Measurements from ENCODE around the gene AFMID.
"Not testable (repeated sequence)": the region's sequence is repeated elsewhere in the genome, so short reads cannot be mapped to it uniquely, and the experiment has no call there.

Gene AFMID, protein sequence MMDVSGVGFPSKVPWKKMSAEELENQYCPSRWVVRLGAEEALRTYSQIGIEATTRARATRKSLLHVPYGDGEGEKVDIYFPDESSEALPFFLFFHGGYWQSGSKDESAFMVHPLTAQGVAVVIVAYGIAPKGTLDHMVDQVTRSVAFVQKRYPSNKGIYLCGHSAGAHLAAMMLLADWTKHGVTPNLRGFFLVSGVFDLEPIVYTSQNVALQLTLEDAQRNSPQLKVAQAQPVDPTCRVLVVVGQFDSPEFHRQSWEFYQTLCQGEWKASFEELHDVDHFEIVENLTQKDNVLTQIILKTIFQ

DNA sequence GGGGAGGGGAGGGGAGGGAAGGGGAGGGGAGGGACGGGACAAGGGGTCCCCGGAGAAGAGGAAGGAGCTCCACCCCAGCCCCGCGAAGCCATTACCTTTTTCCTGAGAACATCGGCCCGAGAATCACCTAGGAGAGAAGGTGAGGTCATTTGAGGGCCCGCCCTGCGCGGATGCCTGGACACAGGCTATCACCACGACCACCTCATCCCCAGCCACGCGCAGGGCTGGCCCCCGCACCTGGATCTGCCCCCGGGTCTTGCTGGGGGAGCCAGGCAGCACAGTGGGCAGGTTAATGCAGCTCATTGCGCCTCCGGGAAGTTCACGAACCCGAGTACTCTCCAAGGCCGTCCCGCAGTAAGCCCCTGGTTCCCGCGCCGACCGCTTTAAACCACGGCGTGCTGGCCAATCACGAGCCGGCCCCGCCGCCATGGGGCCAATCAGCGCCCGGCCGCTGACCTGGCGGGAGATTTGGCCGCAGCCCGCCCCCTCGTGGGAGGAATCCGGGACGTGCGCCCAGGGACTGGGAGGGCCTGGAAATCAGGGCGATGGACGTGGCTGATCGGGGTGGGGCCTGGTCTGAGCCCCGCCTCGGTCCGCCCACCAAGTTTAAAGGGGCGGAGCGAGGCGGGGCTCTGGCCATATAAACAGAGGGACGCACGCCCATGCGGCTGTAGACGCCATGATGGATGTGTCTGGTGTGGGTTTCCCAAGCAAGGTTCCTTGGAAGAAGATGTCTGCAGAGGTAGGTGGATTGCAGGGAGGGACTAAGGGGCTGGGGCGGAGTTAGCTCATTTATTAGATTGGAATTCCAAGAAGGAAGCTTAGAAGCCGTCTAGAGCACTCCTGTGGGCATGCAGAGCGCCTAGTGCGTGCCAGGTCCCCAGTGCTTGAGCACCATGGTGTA is at the start of gene AFMID, which contains the start of gene TK1:
Gene AFMID, plus strand, starts transcription at position 671 of the 904 bp plus-strand sequence. Its CDS starts 9 bp downstream, at position 680.
Gene TK1, minus strand, starts transcription at position 361 of the 904 bp plus-strand sequence. Its CDS starts 58 bp downstream, at position 303.
- DNase-seq = peak; percentile 98

GRCh38 chr17:78137392-78138203 is 49.6 kb upstream of the AFMID start:
- peak; percentile 70 for DNase-seq

GRCh38 chr17:78138204-78139060 is 48.7 kb upstream of the AFMID start:
- no peak for DNase-seq

GRCh38 chr17:78139861-78140168 is 47.3 kb upstream of the AFMID start:
- not testable (repeated sequence) for DNase-seq

DNA sequence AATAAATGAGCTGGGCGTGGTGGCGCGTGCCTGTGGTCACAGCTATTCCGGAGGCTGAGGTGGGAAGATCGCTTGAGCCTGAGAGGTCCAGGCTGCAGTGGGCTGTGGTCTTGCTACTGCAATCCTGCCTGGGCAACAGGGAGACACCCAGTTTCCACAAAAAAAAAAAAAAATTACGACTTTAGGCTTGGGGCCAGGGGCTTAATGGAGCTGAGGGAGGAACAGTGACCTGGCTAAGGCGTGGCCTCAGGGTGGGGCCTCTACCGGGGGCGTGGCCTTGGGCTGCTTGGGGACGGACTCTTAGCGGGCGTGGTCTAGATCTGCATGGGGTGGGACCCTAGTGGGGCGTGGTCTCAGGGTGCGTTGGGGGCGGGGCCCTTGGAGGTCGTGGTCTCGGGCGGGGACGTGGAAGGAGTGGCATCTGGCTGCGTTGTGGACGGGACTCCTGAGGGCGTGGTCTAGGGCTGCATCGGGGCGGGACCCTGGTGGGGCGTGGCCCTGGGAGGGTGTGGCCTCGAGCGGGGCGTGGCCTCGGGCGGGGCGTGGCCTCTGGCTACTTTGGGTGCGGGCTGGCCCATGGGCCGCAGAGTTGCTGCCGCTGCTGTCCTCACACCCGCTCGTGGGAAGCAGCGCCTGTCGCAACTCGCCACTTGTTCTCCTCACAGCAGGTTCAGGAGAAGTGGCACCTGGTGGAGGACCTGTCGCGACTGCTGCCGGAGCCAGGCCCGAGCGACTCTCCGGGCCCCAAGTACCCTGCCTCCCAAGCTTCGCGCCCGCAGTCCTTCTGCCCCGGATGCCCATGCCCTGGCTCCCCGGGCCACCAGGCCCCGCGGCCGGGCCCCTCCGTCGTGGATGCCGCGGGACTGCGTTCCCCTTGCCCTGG is 46.8 kb upstream of the AFMID start:
- DNase-seq = peak; percentile 99

GRCh38 chr17:78141437-78142118 is 45.6 kb upstream of the AFMID start:
- DNase-seq = no peak

- DNase-seq = no peak
Observed at GRCh38 chr17:78142119-78142861, 44.9 kb upstream of the AFMID start.

- DNase-seq = no peak
Observed at GRCh38 chr17:78143214-78144146, 43.7 kb upstream of the AFMID start.

GRCh38 chr17:78144147-78144719 is 42.9 kb upstream of the AFMID start:
- DNase-seq = no peak

DNA sequence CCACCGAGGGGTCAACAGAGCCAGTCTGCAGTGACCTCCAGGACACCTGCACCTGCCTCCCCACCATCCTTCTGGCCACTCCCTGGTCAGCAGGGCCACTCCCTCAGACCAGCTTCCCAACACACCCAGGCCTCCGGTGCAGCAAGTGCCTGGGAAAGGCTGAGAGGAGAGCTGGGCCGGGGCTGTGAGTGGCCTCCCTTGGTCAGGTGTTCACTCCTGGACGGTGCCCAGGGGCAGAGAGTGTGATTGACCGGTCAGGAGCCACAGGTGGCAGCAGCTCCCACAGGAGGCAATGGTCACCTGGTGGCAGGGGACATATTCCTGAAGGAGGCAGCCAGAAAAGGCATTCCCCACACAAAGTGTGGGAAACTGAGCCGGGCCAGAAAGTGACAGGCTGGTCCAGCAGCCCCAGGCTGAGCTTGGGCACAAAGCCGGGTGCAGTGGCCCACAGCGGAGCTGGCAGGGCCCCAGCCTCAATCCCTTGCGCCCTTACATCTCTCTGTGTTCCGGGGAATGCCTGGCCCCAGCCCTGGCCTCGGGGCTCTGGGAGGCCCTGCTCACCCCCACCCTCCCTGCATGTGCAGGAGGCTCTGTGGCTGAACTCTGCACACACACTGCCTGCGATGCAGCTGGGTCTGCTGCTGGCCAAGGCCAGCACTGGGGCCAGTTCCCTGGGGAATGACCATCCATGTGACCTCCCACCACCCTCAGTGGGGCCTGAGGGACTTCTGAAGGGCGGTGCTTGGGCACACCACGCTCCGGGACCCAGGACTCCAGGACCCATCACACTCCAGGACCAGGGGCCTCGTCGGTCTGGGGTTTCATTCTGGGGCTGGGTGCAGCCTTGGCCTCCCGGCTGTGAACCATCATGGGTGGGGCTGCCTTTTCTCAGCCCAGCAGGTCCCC is 42.2 kb upstream of the AFMID start:
- no peak for DNase-seq

DNA sequence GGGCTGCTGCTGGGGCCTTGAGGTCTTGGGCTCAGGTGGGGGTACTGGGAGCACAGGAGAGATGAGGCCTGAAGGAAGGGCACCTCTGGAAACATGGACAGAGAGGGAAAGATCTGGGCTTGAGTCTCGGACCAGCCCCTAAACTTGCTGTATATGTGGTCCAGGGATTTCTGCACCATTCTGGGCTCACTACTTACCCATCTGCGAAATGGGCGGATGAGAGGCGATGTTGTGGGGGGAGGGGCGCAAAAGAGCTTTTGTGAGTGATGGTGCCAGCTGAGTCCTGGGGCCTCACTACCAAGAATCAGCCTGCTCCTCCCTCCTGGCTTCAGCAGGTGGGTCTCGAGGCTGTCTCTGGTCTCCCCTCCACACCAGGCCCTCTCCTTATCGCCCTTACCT is 40.7 kb upstream of the AFMID start:
- no peak for DNase-seq

- DNase-seq = no peak
Observed at GRCh38 chr17:78146881-78147280, 40.3 kb upstream of the AFMID start.

GRCh38 chr17:78147315-78147998 is 39.7 kb upstream of the AFMID start:
- DNase-seq = no peak

GRCh38 chr17:78148286-78149016 is 38.7 kb upstream of the AFMID start:
- no peak for DNase-seq

- no peak for DNase-seq
Observed at GRCh38 chr17:78151514-78152008, 35.6 kb upstream of the AFMID start.

All from activated CD4-positive, alpha-beta T cell treated with anti-CD3 and anti-CD28 coated beads, Interleukin-10, Interleukin-2, amounts not matched to agents 100 ng/mL and 50 ng/mL, durations not matched to agents 16 hours and 8 hours (primary cell).